Stimulated activated CD4-positive, alpha-beta T cell treated with anti-CD3 and anti-CD28 coated beads, Interleukin-2, amount 100 ng/mL, for 24 hours (primary cell): ENCODE results near the gene IMMP2L.
"Not testable (repeated sequence)": the region's sequence is repeated elsewhere in the genome, so short reads cannot be mapped to it uniquely, and the experiment has no call there.

Experiments
- DNase-seq, 2 donors: peaks; one replicate each; pipeline ENCODE4 v3.0.0-alpha.2; 2020

IMMP2L gene

GRCh38 chr7:110962374-110962773 is 599.9 kb downstream of the IMMP2L start:
- no peak for DNase-seq

GRCh38 chr7:110960811-110961210 is 601.5 kb downstream of the IMMP2L start:
- DNase-seq, result no peak

GRCh38 chr7:110948280-110948679 is 614.0 kb downstream of the IMMP2L start:
- DNase-seq, result no peak

- DNase-seq, result no peak
These were observed 614.9 kb downstream of the IMMP2L start for GRCh38 chr7:110947408-110947807.

- DNase-seq, result no peak
These were observed 617.2 kb downstream of the IMMP2L start for GRCh38 chr7:110944966-110945644.

GRCh38 chr7:110944448-110944847 is 617.8 kb downstream of the IMMP2L start:
- no peak for DNase-seq

- no peak for DNase-seq
These were observed 618.5 kb downstream of the IMMP2L start for GRCh38 chr7:110943701-110944345.

GRCh38 chr7:110941385-110941784 is 620.9 kb downstream of the IMMP2L start:
- DNase-seq, result no peak

- DNase-seq, result no peak
These were observed 621.5 kb downstream of the IMMP2L start for GRCh38 chr7:110940756-110941155.

- no peak for DNase-seq
These were observed 624.1 kb downstream of the IMMP2L start for GRCh38 chr7:110938165-110938564.

- DNase-seq, result not testable (repeated sequence)
These were observed 625.6 kb downstream of the IMMP2L start for GRCh38 chr7:110936665-110937064.

- DNase-seq, result no peak
These were observed 632.6 kb downstream of the IMMP2L start for GRCh38 chr7:110929480-110930249.

- no peak for DNase-seq
These were observed 639.4 kb downstream of the IMMP2L start for GRCh38 chr7:110922906-110923305.

GRCh38 chr7:110921595-110922151 is 640.6 kb downstream of the IMMP2L start:
- no peak for DNase-seq

GRCh38 chr7:110918949-110919548 is 643.2 kb downstream of the IMMP2L start:
- DNase-seq, result no peak

GRCh38 chr7:110914263-110914662 is 648.0 kb downstream of the IMMP2L start:
- DNase-seq, result no peak

- DNase-seq, result no peak
These were observed 650.7 kb downstream of the IMMP2L start for GRCh38 chr7:110911632-110912031.

- DNase-seq, result no peak
These were observed 653.2 kb downstream of the IMMP2L start for GRCh38 chr7:110909117-110909516.

GRCh38 chr7:110905773-110906566 is 656.3 kb downstream of the IMMP2L start:
- DNase-seq, result no peak

- no peak for DNase-seq
These were observed 663.8 kb downstream of the IMMP2L start for GRCh38 chr7:110898516-110898915.

GRCh38 chr7:110897538-110897937 is 664.8 kb downstream of the IMMP2L start:
- no peak for DNase-seq

- DNase-seq, result no peak
These were observed 668.2 kb downstream of the IMMP2L start for GRCh38 chr7:110894111-110894510.
